HEK293 (cell line): ENCODE measurements around the gene CETP.

Experiments used
- GLIS2 ChIP-seq: fragments of 450-650 bp; formaldehyde crosslinking; IDR thresholded peaks from 2 replicates; pipeline ENCODE4 v1.5.1; 2016; ENCODE audit warnings: missing biosample characterization, missing genetic modification characterization
- KLF1 ChIP-seq: fragments of 450-650 bp; formaldehyde crosslinking; IDR thresholded peaks from 2 replicates; pipeline ENCODE4 v1.5.1; 2016; ENCODE audit warnings: missing biosample characterization, missing genetic modification characterization
- KLF16 ChIP-seq: fragments of 450-650 bp; formaldehyde crosslinking; IDR thresholded peaks from 2 replicates; pipeline ENCODE4 v1.5.1; 2017; ENCODE audit warnings: missing biosample characterization, missing genetic modification characterization
- OSR2 ChIP-seq: fragments of 450-650 bp; formaldehyde crosslinking; IDR thresholded peaks from 2 replicates; pipeline ENCODE4 v1.5.1; 2016; ENCODE audit warnings: missing biosample characterization, missing genetic modification characterization
- YY2 ChIP-seq: fragments of 450-650 bp; formaldehyde crosslinking; IDR thresholded peaks from 2 replicates; pipeline ENCODE4 v1.5.1; 2016; ENCODE audit warnings: missing biosample characterization, missing genetic modification characterization
- ZBTB1 ChIP-seq: fragments of 450-650 bp; formaldehyde crosslinking; IDR thresholded peaks from 2 replicates; pipeline ENCODE4 v1.5.1; 2016; ENCODE audit warnings: missing biosample characterization, missing genetic modification characterization
- ZBTB11 ChIP-seq: fragments of 450-650 bp; formaldehyde crosslinking; conservative IDR thresholded peaks from 2 replicates; pipeline ENCODE4 v1.5.1; 2016; ENCODE audit warnings: low read depth, missing biosample characterization, missing genetic modification characterization
- ZNF18 ChIP-seq: fragments of 450-650 bp; formaldehyde crosslinking; IDR thresholded peaks from 2 replicates; pipeline ENCODE4 v1.5.1; 2016; ENCODE audit warnings: missing biosample characterization, missing genetic modification characterization
- ZNF202 ChIP-seq: fragments of 450-650 bp; formaldehyde crosslinking; IDR thresholded peaks from 2 replicates; pipeline ENCODE4 v1.5.1; 2016; ENCODE audit warnings: missing biosample characterization, missing genetic modification characterization, borderline replicate concordance
- ZNF37A ChIP-seq: fragments of 450-650 bp; IDR thresholded peaks from 2 replicates; pipeline ENCODE4 v1.5.1; 2018; ENCODE audit warnings: missing biosample characterization, missing genetic modification characterization
- ZNF391 ChIP-seq: fragments of 450-650 bp; formaldehyde crosslinking; IDR thresholded peaks from 2 replicates; pipeline ENCODE4 v1.5.1; 2016; ENCODE audit warnings: low read depth, missing biosample characterization, missing genetic modification characterization, borderline replicate concordance
- ZNF433 ChIP-seq: fragments of 450-650 bp; formaldehyde crosslinking; IDR thresholded peaks from 2 replicates; pipeline ENCODE4 v1.5.1; 2016; ENCODE audit warnings: missing biosample characterization, missing genetic modification characterization, low read depth
- ZNF473 ChIP-seq: fragments of 450-650 bp; formaldehyde crosslinking; IDR thresholded peaks from 2 replicates; pipeline ENCODE4 v1.5.1; 2017; ENCODE audit warnings: missing biosample characterization, missing genetic modification characterization
- ZNF529 ChIP-seq: fragments of 450-650 bp; formaldehyde crosslinking; IDR thresholded peaks from 2 replicates; pipeline ENCODE4 v1.5.1; 2017; ENCODE audit warnings: missing genetic modification characterization, missing biosample characterization; ENCODE audit not compliant: insufficient replicate concordance
- ZNF548 ChIP-seq: fragments of 450-650 bp; formaldehyde crosslinking; IDR thresholded peaks from 2 replicates; pipeline ENCODE4 v1.5.1; 2016; ENCODE audit warnings: missing biosample characterization, missing genetic modification characterization
- ZNF549 ChIP-seq: fragments of 450-650 bp; IDR thresholded peaks from 2 replicates; pipeline ENCODE4 v1.5.1; 2018; ENCODE audit warnings: missing biosample characterization, missing genetic modification characterization, mild to moderate bottlenecking, inconsistent platforms, moderate library complexity
- ZNF580 ChIP-seq: fragments of 450-650 bp; formaldehyde crosslinking; IDR thresholded peaks from 2 replicates; pipeline ENCODE4 v1.5.1; 2016; ENCODE audit warnings: missing biosample characterization, missing genetic modification characterization
- ZNF692 ChIP-seq: fragments of 450-650 bp; formaldehyde crosslinking; IDR thresholded peaks from 2 replicates; pipeline ENCODE4 v1.5.1; 2016; ENCODE audit warnings: missing biosample characterization, missing genetic modification characterization
- ZNF777 ChIP-seq: fragments of 450-650 bp; formaldehyde crosslinking; IDR thresholded peaks from 2 replicates; pipeline ENCODE4 v1.5.1; 2017; ENCODE audit warnings: missing biosample characterization, missing genetic modification characterization, borderline replicate concordance
- ZNF785 ChIP-seq: fragments of 450-650 bp; formaldehyde crosslinking; IDR thresholded peaks from 2 replicates; pipeline ENCODE4 v1.5.1; 2016; ENCODE audit warnings: missing biosample characterization, missing genetic modification characterization
- ZNF792 ChIP-seq: fragments of 450-650 bp; formaldehyde crosslinking; IDR thresholded peaks from 2 replicates; pipeline ENCODE4 v1.5.1; 2016; ENCODE audit warnings: missing biosample characterization, missing genetic modification characterization
- TF ChIP-seq, protein P1 (sequence below): fragments of 450-650 bp; formaldehyde crosslinking; IDR thresholded peaks from 2 replicates; pipeline ENCODE4 v1.5.1; 2016; ENCODE audit warnings: missing biosample characterization, missing genetic modification characterization
- TF ChIP-seq, protein P2 (sequence below): fragments of 450-650 bp; formaldehyde crosslinking; IDR thresholded peaks from 2 replicates; pipeline ENCODE4 v1.5.1; 2016; ENCODE audit warnings: missing biosample characterization, missing genetic modification characterization
- TF ChIP-seq, protein P3 (sequence below): fragments of 450-650 bp; formaldehyde crosslinking; IDR thresholded peaks from 2 replicates; pipeline ENCODE4 v1.5.1; 2016; ENCODE audit warnings: missing biosample characterization, missing genetic modification characterization, low read depth
- TF ChIP-seq, protein P4 (sequence below): fragments of 450-650 bp; formaldehyde crosslinking; IDR thresholded peaks from 2 replicates; pipeline ENCODE4 v1.5.1; 2017; ENCODE audit warnings: missing biosample characterization, missing genetic modification characterization

Gene CETP

GRCh38 chr16:56964243-56965148 is 2.7 kb downstream of the CETP start (continued):
- TF ChIP-seq ZNF529 (tag by site-specific recombination) (no peak), ZNF18 (no peak), ZNF580 (tag by site-specific recombination) (0 out of 2 replicates have a peak, but pooled peaks have one; percentile 68), ZNF37A (no peak), ZNF202 (tag by site-specific recombination) (no peak), ZNF792 (tag by site-specific recombination) (no peak), OSR2 (tag by site-specific recombination) (peak; percentile 15; the same call in 1 of the 2 replicates), ZNF777 (tag by site-specific recombination) (no peak), ZNF433 (tag by site-specific recombination) (no peak), GLIS2 (tag by site-specific recombination) (no peak), ZNF548 (tag by site-specific recombination) (no peak), ZNF473 (tag by site-specific recombination) (no peak), ZNF549 (tag by site-specific recombination) (no peak), ZBTB1 (tag by site-specific recombination) (no peak), YY2 (tag by site-specific recombination) (no peak), ZNF692 (no peak), ZNF785 (no peak), ZBTB11 (tag by site-specific recombination) (no peak), ZNF391 (no peak), KLF16 (tag by site-specific recombination) (0 out of 2 replicates have a peak, but pooled peaks have one; percentile 35), KLF1 (tag by site-specific recombination) (peak; percentile 71)
- TF ChIP-seq, protein P1, sequence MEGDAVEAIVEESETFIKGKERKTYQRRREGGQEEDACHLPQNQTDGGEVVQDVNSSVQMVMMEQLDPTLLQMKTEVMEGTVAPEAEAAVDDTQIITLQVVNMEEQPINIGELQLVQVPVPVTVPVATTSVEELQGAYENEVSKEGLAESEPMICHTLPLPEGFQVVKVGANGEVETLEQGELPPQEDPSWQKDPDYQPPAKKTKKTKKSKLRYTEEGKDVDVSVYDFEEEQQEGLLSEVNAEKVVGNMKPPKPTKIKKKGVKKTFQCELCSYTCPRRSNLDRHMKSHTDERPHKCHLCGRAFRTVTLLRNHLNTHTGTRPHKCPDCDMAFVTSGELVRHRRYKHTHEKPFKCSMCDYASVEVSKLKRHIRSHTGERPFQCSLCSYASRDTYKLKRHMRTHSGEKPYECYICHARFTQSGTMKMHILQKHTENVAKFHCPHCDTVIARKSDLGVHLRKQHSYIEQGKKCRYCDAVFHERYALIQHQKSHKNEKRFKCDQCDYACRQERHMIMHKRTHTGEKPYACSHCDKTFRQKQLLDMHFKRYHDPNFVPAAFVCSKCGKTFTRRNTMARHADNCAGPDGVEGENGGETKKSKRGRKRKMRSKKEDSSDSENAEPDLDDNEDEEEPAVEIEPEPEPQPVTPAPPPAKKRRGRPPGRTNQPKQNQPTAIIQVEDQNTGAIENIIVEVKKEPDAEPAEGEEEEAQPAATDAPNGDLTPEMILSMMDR = peak; percentile 82
- TF ChIP-seq, protein P2, sequence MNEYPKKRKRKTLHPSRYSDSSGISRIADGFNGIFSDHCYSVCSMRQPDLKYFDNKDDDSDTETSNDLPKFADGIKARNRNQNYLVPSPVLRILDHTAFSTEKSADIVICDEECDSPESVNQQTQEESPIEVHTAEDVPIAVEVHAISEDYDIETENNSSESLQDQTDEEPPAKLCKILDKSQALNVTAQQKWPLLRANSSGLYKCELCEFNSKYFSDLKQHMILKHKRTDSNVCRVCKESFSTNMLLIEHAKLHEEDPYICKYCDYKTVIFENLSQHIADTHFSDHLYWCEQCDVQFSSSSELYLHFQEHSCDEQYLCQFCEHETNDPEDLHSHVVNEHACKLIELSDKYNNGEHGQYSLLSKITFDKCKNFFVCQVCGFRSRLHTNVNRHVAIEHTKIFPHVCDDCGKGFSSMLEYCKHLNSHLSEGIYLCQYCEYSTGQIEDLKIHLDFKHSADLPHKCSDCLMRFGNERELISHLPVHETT (tag by site-specific recombination) = no peak
- TF ChIP-seq, protein P3, sequence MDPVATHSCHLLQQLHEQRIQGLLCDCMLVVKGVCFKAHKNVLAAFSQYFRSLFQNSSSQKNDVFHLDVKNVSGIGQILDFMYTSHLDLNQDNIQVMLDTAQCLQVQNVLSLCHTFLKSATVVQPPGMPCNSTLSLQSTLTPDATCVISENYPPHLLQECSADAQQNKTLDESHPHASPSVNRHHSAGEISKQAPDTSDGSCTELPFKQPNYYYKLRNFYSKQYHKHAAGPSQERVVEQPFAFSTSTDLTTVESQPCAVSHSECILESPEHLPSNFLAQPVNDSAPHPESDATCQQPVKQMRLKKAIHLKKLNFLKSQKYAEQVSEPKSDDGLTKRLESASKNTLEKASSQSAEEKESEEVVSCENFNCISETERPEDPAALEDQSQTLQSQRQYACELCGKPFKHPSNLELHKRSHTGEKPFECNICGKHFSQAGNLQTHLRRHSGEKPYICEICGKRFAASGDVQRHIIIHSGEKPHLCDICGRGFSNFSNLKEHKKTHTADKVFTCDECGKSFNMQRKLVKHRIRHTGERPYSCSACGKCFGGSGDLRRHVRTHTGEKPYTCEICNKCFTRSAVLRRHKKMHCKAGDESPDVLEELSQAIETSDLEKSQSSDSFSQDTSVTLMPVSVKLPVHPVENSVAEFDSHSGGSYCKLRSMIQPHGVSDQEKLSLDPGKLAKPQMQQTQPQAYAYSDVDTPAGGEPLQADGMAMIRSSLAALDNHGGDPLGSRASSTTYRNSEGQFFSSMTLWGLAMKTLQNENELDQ = no peak
- TF ChIP-seq, protein P4, sequence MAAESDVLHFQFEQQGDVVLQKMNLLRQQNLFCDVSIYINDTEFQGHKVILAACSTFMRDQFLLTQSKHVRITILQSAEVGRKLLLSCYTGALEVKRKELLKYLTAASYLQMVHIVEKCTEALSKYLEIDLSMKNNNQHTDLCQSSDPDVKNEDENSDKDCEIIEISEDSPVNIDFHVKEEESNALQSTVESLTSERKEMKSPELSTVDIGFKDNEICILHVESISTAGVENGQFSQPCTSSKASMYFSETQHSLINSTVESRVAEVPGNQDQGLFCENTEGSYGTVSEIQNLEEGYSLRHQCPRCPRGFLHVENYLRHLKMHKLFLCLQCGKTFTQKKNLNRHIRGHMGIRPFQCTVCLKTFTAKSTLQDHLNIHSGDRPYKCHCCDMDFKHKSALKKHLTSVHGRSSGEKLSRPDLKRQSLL = 0 out of 2 replicates have a peak, but pooled peaks have one; percentile 8
